Left ventricle myocardium inferior (tissue), 1 donor: Measurements from ENCODE around the gene ESPN. TPM values are rescaled to one million over a fixed set of nuclear protein-coding genes. Genes with fewer than 3 reads are reported as not detected.

Experiments
- DNase-seq: peaks from one replicate; pipeline ENCODE4 v3.0.0-alpha.2; 2020
- H3K27ac ChIP-seq: fragments of 200-600 bp; replicated peaks from 2 replicates; pipeline ENCODE4 v1.8.0; 2021
- H3K27me3 ChIP-seq: fragments of 200-600 bp; 2 replicates; pipeline ENCODE4 v1.8.0; 2021; ENCODE audit warnings: low read depth
- H3K36me3 ChIP-seq: fragments of 200-600 bp; 2 replicates; pipeline ENCODE4 v1.8.0; 2021
- H3K4me1 ChIP-seq: fragments of 200-600 bp; 2 replicates; pipeline ENCODE4 v1.8.0; 2021
- H3K4me3 ChIP-seq: fragments of 200-600 bp; 2 replicates; pipeline ENCODE4 v1.8.0; 2021; ENCODE audit warnings: mild to moderate bottlenecking, moderate library complexity
- H3K9me3 ChIP-seq: fragments of 200-600 bp; replicated peaks from 2 replicates; pipeline ENCODE4 v1.8.0; 2021
- CTCF ChIP-seq: fragments of 200-600 bp; IDR thresholded peaks from 2 replicates; pipeline ENCODE4 v1.8.0; 2021; ENCODE audit warnings: antibody characterized with exemption, mild to moderate bottlenecking, borderline replicate concordance
- intact Hi-C: fragments of 100-400 bp; cut with micrococcal nuclease; formaldehyde crosslinking; loops from one replicate; pipeline ENCODE4 v1.11.0; 2022
- total RNA-seq: library from RNA; stranded (reverse); fragmentation: NEBNext Ultra II Directional; extraction: Animal tissue kit (Norgen Biotek cat#: 25700); gene quantifications from one replicate; pipeline ENCODE4 v1.2.1, GENCODE V29; 2021
- donor health status: DM: no; HTN: yes; CAD: no; lungs with severe emphysema.

ESPN gene
- total RNA-seq, 1 donor from 2014 or later = 0.41 TPM

GRCh38 chr1:6503884-6504602 lies 79.5 kb downstream of the ESPN start:
- no peaks in the 10 kb centered on the region for H3K27me3 ChIP-seq
- H3K4me3 ChIP-seq = no peak overlapping the region
- no peak for DNase-seq
- H3K36me3 ChIP-seq = no peaks in the 10 kb centered on the region
- H3K27ac ChIP-seq = no peak overlapping the region
- TF ChIP-seq CTCF = no peak
- intact Hi-C loops = no loop called here
- peaks cover 52% of the 10 kb centered on the region for H3K4me1 ChIP-seq
- no peaks in the 10 kb centered on the region for H3K9me3 ChIP-seq

- DNase-seq = no peak
- Histone ChIP-seq H3K27ac (no peak overlapping the region), H3K4me1 (peaks cover 43% of the 10 kb centered on the region), H3K4me3 (no peak overlapping the region), H3K36me3 (no peaks in the 10 kb centered on the region), H3K27me3 (no peaks in the 10 kb centered on the region), H3K9me3 (no peaks in the 10 kb centered on the region)
- TF ChIP-seq CTCF = no peak
- intact Hi-C loops = no loop called here
Measured at GRCh38 chr1:6504887-6505286, 80.3 kb downstream of the ESPN start.

- no peak for DNase-seq
- no peak overlapping the region for H3K27ac ChIP-seq
- H3K4me1 ChIP-seq = peaks cover 38% of the 10 kb centered on the region
- H3K9me3 ChIP-seq = no peaks in the 10 kb centered on the region
- no peaks in the 10 kb centered on the region for H3K36me3 ChIP-seq
- H3K27me3 ChIP-seq = no peaks in the 10 kb centered on the region
- intact Hi-C loops = no loop called here
- TF ChIP-seq CTCF = no peak
- no peak overlapping the region for H3K4me3 ChIP-seq
Measured at GRCh38 chr1:6505367-6506209, 81.0 kb downstream of the ESPN start.

- H3K27me3 ChIP-seq = no peaks in the 10 kb centered on the region
- H3K9me3 ChIP-seq = no peaks in the 10 kb centered on the region
- H3K4me1 ChIP-seq = peaks cover 30% of the 10 kb centered on the region
- no peak for TF ChIP-seq CTCF
- no peak overlapping the region for H3K27ac ChIP-seq
- DNase-seq = no peak
- intact Hi-C loops = no loop called here
- no peaks in the 10 kb centered on the region for H3K36me3 ChIP-seq
- H3K4me3 ChIP-seq = no peak overlapping the region
Measured at GRCh38 chr1:6506210-6507036, 81.8 kb downstream of the ESPN start.

GRCh38 chr1:6507037-6507428 lies 82.5 kb downstream of the ESPN start:
- intact Hi-C loops = no loop called here
- Histone ChIP-seq H3K4me3 (no peak overlapping the region), H3K9me3 (no peaks in the 10 kb centered on the region), H3K27ac (no peak overlapping the region), H3K27me3 (no peaks in the 10 kb centered on the region), H3K36me3 (no peaks in the 10 kb centered on the region), H3K4me1 (peaks cover 24% of the 10 kb centered on the region)
- DNase-seq = no peak
- no peak for TF ChIP-seq CTCF
